GM10266 (cell line): ENCODE results near the gene RRP12.
"Not testable (repeated sequence)": the region's sequence is repeated elsewhere in the genome, so short reads cannot be mapped to it uniquely, and the experiment has no call there.

Experiments
- DNase-seq: peaks from one replicate; pipeline ENCODE4 v3.0.0; 2012; ENCODE audit errors: extremely low spot score
- CTCF ChIP-seq: IDR thresholded peaks from 2 replicates; pipeline ENCODE4 v1.5.1; 2012; ENCODE audit warnings: mild to moderate bottlenecking, low read depth; ENCODE audit not compliant: control insufficient read depth, insufficient read depth; ENCODE audit errors: missing control alignments

The RRP12 gene

GRCh38 chr10:97425964-97426775, 25.0 kb upstream of the RRP12 start, which contains the start of gene PGAM1:
PGAM1 (plus strand) TSS chr10:97426191; CDS start chr10:97426308, 117 bp downstream.
- DNase-seq: peak; percentile 100
- TF ChIP-seq CTCF: peak; percentile 93

- not testable (repeated sequence) for DNase-seq
These were observed 22.6 kb upstream of the RRP12 start for GRCh38 chr10:97423757-97424098.

DNA sequence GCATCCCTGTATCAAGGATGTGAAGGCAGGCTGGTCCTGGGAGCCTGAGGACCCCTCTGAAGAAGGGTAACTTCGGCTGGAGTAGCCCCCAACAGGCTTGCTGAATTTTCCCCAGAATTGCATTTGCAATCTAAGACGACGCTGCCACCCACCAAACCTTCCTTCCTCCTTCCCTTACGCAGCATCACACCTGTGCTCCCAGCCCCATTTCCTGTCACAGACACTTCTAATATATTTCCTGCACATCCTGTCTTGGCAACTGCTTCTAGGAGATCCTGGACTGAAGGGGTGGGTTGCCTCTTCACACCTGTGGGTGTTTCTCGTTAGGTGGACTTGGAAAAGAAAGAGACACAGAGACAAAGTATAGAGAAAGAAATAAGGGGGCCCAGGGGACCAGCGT, 15.4 kb upstream of the RRP12 start:
- TF ChIP-seq CTCF: no peak
- DNase-seq: no peak

DNA sequence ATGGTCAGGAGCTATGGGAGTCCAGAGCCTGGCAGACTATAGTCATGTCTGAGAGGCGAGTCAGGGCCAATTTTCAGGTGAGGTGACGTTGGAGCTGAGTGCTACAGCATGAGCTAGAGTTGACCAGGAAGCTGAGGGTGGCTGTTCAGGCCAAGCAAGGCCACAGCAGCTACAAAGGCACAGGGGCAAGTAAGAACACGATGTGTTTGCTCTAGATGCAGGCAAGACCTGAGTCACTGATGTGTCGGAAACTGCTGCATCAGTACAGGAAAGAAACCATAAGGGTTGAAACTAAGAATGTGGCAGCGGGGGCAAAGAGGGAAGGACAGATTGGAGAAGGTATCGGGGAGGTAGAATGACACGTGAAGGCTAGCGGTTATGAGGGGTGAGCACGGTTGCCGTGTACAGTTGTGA, 11.8 kb upstream of the RRP12 start:
- no peak for DNase-seq
- TF ChIP-seq CTCF: no peak

- no peak for TF ChIP-seq CTCF
- DNase-seq: no peak
These were observed 10.3 kb upstream of the RRP12 start for GRCh38 chr10:97411406-97411805.

DNA sequence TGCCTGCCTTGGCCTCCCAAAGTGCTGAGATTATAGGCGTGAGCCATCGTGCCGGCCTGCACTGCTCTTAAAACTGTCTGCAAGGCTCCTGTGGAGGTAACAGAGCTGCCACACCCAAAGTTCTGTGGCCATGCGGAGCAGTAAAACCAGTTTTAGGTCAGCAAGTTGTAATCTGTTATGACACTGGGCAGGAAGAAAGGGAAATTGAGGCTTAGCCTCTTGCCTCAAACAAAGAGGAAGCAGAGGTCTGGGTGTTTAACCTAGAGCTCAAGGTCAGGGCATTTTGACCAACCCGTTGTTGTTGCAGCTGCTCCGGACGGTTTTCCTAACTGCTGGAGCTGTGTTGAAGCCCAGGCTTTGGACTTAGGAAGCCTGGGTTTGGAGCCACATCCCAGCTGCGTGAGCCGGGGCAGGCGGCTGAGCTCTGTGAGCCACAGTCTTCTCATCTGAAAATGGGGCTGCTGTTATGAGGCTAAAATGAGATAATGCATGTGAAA, 7.4 kb upstream of the RRP12 start:
- no peak for DNase-seq
- no peak for TF ChIP-seq CTCF

GRCh38 chr10:97407952-97408248, 6.8 kb upstream of the RRP12 start:
- DNase-seq: no peak
- TF ChIP-seq CTCF: no peak
